Smooth muscle cell (in vitro differentiated cells): ENCODE data around the gene MEGF10. TPM values are rescaled to one million over a fixed set of nuclear protein-coding genes. Genes with fewer than 3 reads are reported as not detected.

ENCODE experiments used
- polyA plus RNA-seq: library from polyadenylated mRNA; unstranded; fragments of >200 nt; fragmentation: Nextera tagmentation; extraction: Ambion mirVana; gene quantifications from 2 replicates; pipeline ENCODE4 v1.2.1, GENCODE V29; 2016
- small RNA-seq: library from RNA; depleted of rRNA; stranded (forward); fragments of <200 nt; gene quantifications from one replicate; pipeline ENCODE3, GENCODE V24; 2014
- total RNA-seq: library from RNA; depleted of rRNA; stranded (reverse); fragments of >200 nt; gene quantifications from 2 replicates; pipeline ENCODE4 v1.2.3, GENCODE V29; 2014

The MEGF10 gene
- total and polyA plus RNA-seq, 2 experiments from 2014 or later: 0.83 to 3.6 TPM

Small RNAs within 50 kb of the gene (small RNA-seq; reads per million reads assigned to genes)
- not detected for gene AC010424.1

Other genes starting within 250 kb of the MEGF10 start
- gene C5orf63, start 217.3 kb upstream of the MEGF10 start, total RNA-seq: 0.09 TPM in 1 of 2 replicates, not detected in the other
- gene C5orf63, start 217.3 kb upstream of the MEGF10 start, polyA plus RNA-seq: 0.84 and 2.1 TPM in 2 replicates
- 159 and 174 TPM in 2 replicates for gene PRRC1, start 226.8 kb downstream of the MEGF10 start, total RNA-seq
- 74.4 and 80.5 TPM in 2 replicates for gene PRRC1, start 226.8 kb downstream of the MEGF10 start, polyA plus RNA-seq